ENCODE results near the gene GLI1. TPM values are rescaled to one million over a fixed set of nuclear protein-coding genes. Genes with fewer than 3 reads are reported as not detected.
"Not testable (repeated sequence)": the region's sequence is repeated elsewhere in the genome, so short reads cannot be mapped to it uniquely, and the experiment has no call there.

Gene GLI1
- total RNA-seq, 1 donor from 2014 or later = 1.4 TPM

- TF ChIP-seq CTCF (IDR thresholded peaks at IDR 0.05) = no peak
- Histone ChIP-seq H3K36me3 (peaks cover 78% of the 10 kb centered on the region), H3K27me3 (no peaks in the 10 kb centered on the region), H3K4me1 (no peaks in the 10 kb centered on the region), H3K9me3 (no peaks in the 10 kb centered on the region), H3K27ac (no peak overlapping the region), H3K4me3 (no peak overlapping the region)
- intact Hi-C loops (cut with DNase I) = no loop called here
- no peak for ATAC-seq
- DNase-seq = no peak
Observed at GRCh38 chr12:57511161-57511560, 51.6 kb downstream of the GLI1 start.

GRCh38 chr12:57511588-57512325 lies 52.2 kb downstream of the GLI1 start:
- peaks cover 80% of the 10 kb centered on the region for H3K36me3 ChIP-seq

GRCh38 chr12:57512665-57513064 lies 53.1 kb downstream of the GLI1 start:
- H3K36me3 ChIP-seq = peaks cover 89% of the 10 kb centered on the region
- DNase-seq = no peak
- intact Hi-C loops (cut with DNase I) = no loop called here
- H3K4me3 ChIP-seq = no peak overlapping the region
- no peak for TF ChIP-seq CTCF (IDR thresholded peaks at IDR 0.05)
- peaks cover 9% of the 10 kb centered on the region for H3K4me1 ChIP-seq
- H3K9me3 ChIP-seq = no peaks in the 10 kb centered on the region
- ATAC-seq = no peak
- H3K27me3 ChIP-seq = no peaks in the 10 kb centered on the region
- no peak overlapping the region for H3K27ac ChIP-seq

More at GRCh38 chr12:57511588-57512325, 52.2 kb downstream of the GLI1 start:
- Histone ChIP-seq H3K4me3 (no peak overlapping the region), H3K27ac (no peak overlapping the region), H3K4me1 (no peaks in the 10 kb centered on the region), H3K9me3 (no peaks in the 10 kb centered on the region), H3K27me3 (no peaks in the 10 kb centered on the region)
- no peak for TF ChIP-seq CTCF (IDR thresholded peaks at IDR 0.05)
- no peak for DNase-seq
- ATAC-seq = no peak
- intact Hi-C loops (cut with DNase I) = no loop called here

- H3K36me3 ChIP-seq = peaks cover 95% of the 10 kb centered on the region
- intact Hi-C loops (cut with DNase I) = no loop called here
Observed at GRCh38 chr12:57513266-57513665, 53.7 kb downstream of the GLI1 start.

GRCh38 chr12:57513677-57514076 lies 54.1 kb downstream of the GLI1 start:
- intact Hi-C loops (cut with DNase I); ATAC-seq; H3K27me3 ChIP-seq: not testable (repeated sequence)

More at GRCh38 chr12:57513266-57513665, 53.7 kb downstream of the GLI1 start:
- Histone ChIP-seq H3K27ac (no peak overlapping the region), H3K4me1 (peaks cover 15% of the 10 kb centered on the region), H3K4me3 (no peak overlapping the region), H3K27me3 (no peaks in the 10 kb centered on the region), H3K9me3 (no peaks in the 10 kb centered on the region)
- no peak for TF ChIP-seq CTCF (IDR thresholded peaks at IDR 0.05)
- ATAC-seq = no peak
- no peak for DNase-seq

DNA sequence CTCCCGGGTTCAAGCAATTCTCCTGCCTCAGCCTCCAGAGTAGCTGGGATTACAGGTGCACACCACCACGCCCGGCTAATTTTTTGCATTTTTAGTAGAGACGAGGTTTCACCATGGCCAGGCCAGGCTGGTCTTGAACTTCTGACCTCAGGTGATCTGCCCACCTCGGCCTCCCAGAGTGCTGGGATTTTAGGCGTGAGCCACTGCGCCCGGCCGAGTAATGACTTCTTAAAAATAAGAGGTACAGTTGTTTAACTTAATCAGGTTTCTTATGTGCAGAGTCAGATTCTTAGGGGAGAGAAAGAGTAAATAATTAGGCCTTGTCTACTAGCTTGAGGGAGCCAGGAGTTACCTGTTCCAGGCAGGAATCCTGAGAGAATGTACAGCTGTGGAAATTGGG lies 54.7 kb downstream of the GLI1 start:
- H3K27me3 ChIP-seq; DNase-seq; ATAC-seq; H3K9me3 ChIP-seq; H3K4me3 ChIP-seq; intact Hi-C loops (cut with DNase I); H3K27ac ChIP-seq: not testable (repeated sequence)
- Histone ChIP-seq H3K36me3 (peaks cover 89% of the 10 kb centered on the region), H3K4me1 (peaks cover 24% of the 10 kb centered on the region)

More at GRCh38 chr12:57513677-57514076, 54.1 kb downstream of the GLI1 start:
- H3K36me3 ChIP-seq = peaks cover 95% of the 10 kb centered on the region
- not testable (repeated sequence) for H3K4me3 ChIP-seq, DNase-seq, H3K9me3 ChIP-seq, H3K27ac ChIP-seq
- H3K4me1 ChIP-seq = peaks cover 19% of the 10 kb centered on the region
